Liver (tissue), 9 donors: ENCODE results near the gene PITPNM1. TPM values are rescaled to one million over a fixed set of nuclear protein-coding genes. Genes with fewer than 3 reads are reported as not detected.

ENCODE experiments used
- DNase-seq: peaks from one replicate; pipeline ENCODE4 v3.0.0-alpha.2; 2017; ENCODE audit warnings: low spot score
- H3K27ac ChIP-seq, 2 donors: one replicate each; pipeline ENCODE4 v1.7.0; 2013; ENCODE audit warnings: inconsistent platforms in 2 of 2, low read length in 2 of 2, control low read depth in 1 of 2, low read depth in 1 of 2, mild to moderate bottlenecking in 1 of 2
- H3K27me3 ChIP-seq, 4 donors: one replicate each; pipeline versions ENCODE4 v1.6.1 to v1.7.0; 2013; ENCODE audit warnings: low read length in 3 of 4, inconsistent platforms in 1 of 4, mild to moderate bottlenecking in 1 of 4, moderate library complexity in 1 of 4; ENCODE audit not compliant: control insufficient read depth in 4 of 4, insufficient read depth in 4 of 4
- H3K36me3 ChIP-seq, 4 donors: one replicate each; pipeline versions ENCODE4 v1.6.1 to v1.7.0; 2013; ENCODE audit warnings: low read length in 3 of 4, mild to moderate bottlenecking in 3 of 4, low read depth in 1 of 4, moderate library complexity in 1 of 4; ENCODE audit not compliant: control insufficient read depth in 4 of 4, insufficient read depth in 3 of 4
- H3K4me1 ChIP-seq, 4 donors: one replicate each; pipeline versions ENCODE4 v1.6.1 to v1.7.0; 2013; ENCODE audit warnings: low read length in 3 of 4, mild to moderate bottlenecking in 3 of 4, moderate library complexity in 1 of 4; ENCODE audit not compliant: control insufficient read depth in 4 of 4, insufficient read depth in 4 of 4
- H3K4me3 ChIP-seq, 3 donors: one replicate each; pipeline versions ENCODE4 v1.6.1 to v1.7.0; 2013; ENCODE audit warnings: low read length in 3 of 3, control low read depth in 1 of 3, low read depth in 1 of 3, mild to moderate bottlenecking in 1 of 3
- H3K9ac ChIP-seq, 2 donors: one replicate each; pipeline ENCODE4 v1.7.0; 2013; ENCODE audit warnings: low read length in 2 of 2, mild to moderate bottlenecking in 2 of 2, moderate library complexity in 2 of 2, control low read depth in 1 of 2, low read depth in 1 of 2
- H3K9me3 ChIP-seq, 4 donors: one replicate each; pipeline versions ENCODE4 v1.6.1 to v1.7.0; 2013; ENCODE audit warnings: low read length in 3 of 4; ENCODE audit not compliant: control insufficient read depth in 4 of 4
- ATF3 ChIP-seq: IDR thresholded peaks from 2 replicates; pipeline ENCODE4 v1.6.1; 2016; ENCODE audit warnings: antibody characterized with exemption
- CTCF ChIP-seq: fragments of 150-350 bp; IDR thresholded peaks from 2 replicates; pipeline ENCODE4 v1.5.1; 2017; ENCODE audit warnings: improper control_type of control experiment, low read depth, low read length; ENCODE audit not compliant: missing input control
- EGR1 ChIP-seq, 2 donors: IDR thresholded peaks; 2 replicates each; pipeline ENCODE4 v1.6.1; 2016 to 2018; ENCODE audit warnings: antibody characterized with exemption in 2 of 2, low read depth in 2 of 2
- FOXA1 ChIP-seq: IDR thresholded peaks from 2 replicates; pipeline ENCODE4 v1.6.1; 2016; ENCODE audit warnings: antibody characterized with exemption
- FOXA2 ChIP-seq: IDR thresholded peaks from 2 replicates; pipeline ENCODE4 v1.6.1; 2016; ENCODE audit warnings: antibody characterized with exemption
- GABPA ChIP-seq, 2 donors: IDR thresholded peaks in 1 of 2; conservative IDR thresholded peaks in 1 of 2; 2 replicates each; pipeline ENCODE4 v1.6.1; 2016; ENCODE audit warnings: antibody characterized with exemption in 2 of 2, mild to moderate bottlenecking in 1 of 2, moderate library complexity in 1 of 2
- HNF4A ChIP-seq, 2 donors: conservative IDR thresholded peaks; 2 replicates each; pipeline ENCODE4 v1.6.1; 2016; ENCODE audit warnings: antibody characterized with exemption in 2 of 2, mild to moderate bottlenecking in 2 of 2
- JUND ChIP-seq, 2 donors: IDR thresholded peaks; 2 replicates each; pipeline ENCODE4 v1.6.1; 2016; ENCODE audit warnings: antibody characterized with exemption in 2 of 2
- MAX ChIP-seq: IDR thresholded peaks from 2 replicates; pipeline ENCODE4 v1.6.1; 2016; ENCODE audit warnings: antibody characterized with exemption
- NR2F2 ChIP-seq: IDR thresholded peaks from 2 replicates; pipeline ENCODE4 v1.6.1; 2016; ENCODE audit warnings: antibody characterized with exemption
- REST ChIP-seq: IDR thresholded peaks from 2 replicates; pipeline ENCODE4 v1.6.1; 2016; ENCODE audit warnings: antibody characterized with exemption, mild to moderate bottlenecking
- RXRA ChIP-seq, 2 donors: IDR thresholded peaks; 2 replicates each; pipeline ENCODE4 v1.6.1; 2017 to 2018; ENCODE audit warnings: antibody characterized with exemption in 2 of 2, mild to moderate bottlenecking in 1 of 2
- SP1 ChIP-seq: IDR thresholded peaks from 2 replicates; pipeline ENCODE4 v1.6.1; 2018; ENCODE audit warnings: antibody characterized with exemption, mild to moderate bottlenecking
- YY1 ChIP-seq: IDR thresholded peaks from 2 replicates; pipeline ENCODE4 v1.6.1; 2016; ENCODE audit warnings: antibody characterized with exemption, mild to moderate bottlenecking
- ZBTB33 ChIP-seq: IDR thresholded peaks from 2 replicates; pipeline ENCODE4 v1.6.1; 2016; ENCODE audit warnings: antibody characterized with exemption
- WGBS: extraction: QIAGEN DNeasy Blood & Tissue Kit; methylation state at CpG from one replicate; pipeline ENCODE4 v1.1.7; 2013; 5-methylcytosine and 5-hydroxymethylcytosine counted together
- polyA plus RNA-seq, 2 donors: library from polyadenylated mRNA; stranded (reverse) in 1 of 2; unstranded in 1 of 2; fragments of 200-250 nt in 1 of 2; fragments of >200 nt in 1 of 2; fragmentation: Nextera tagmentation in 1 of 2; extraction: Ambion mirVana in 1 of 2; gene quantifications; one replicate each; pipeline versions ENCODE4 v1.2.1 to v1.2.3, GENCODE V29; 2013 to 2015
- total RNA-seq, 2 donors: library from RNA; depleted of rRNA; stranded (reverse); fragments of >200 nt; gene quantifications; one replicate each; pipeline ENCODE4 v1.2.3, GENCODE V29; 2014
- donor health status: healthy.
- donor health status: healthy.
- donor health status: healthy.
- donor health status: healthy.
- donor health status: healthy.

PITPNM1 gene
- total and polyA plus RNA-seq, 4 donors = 1.3 to 9.3 (median 5.1) TPM

GRCh38 chr11:67455054-67455453, 50.1 kb downstream of the PITPNM1 start, which contains the start of gene CABP4 (continued):
- TF ChIP-seq RXRA (IDR thresholded peaks at IDR 0.05) = no peak
- TF ChIP-seq FOXA1 = no peak
- no peak for TF ChIP-seq ATF3
- no peak for TF ChIP-seq ZBTB33

GRCh38 chr11:67453816-67454732, 51.1 kb downstream of the PITPNM1 start:
- no peak for DNase-seq
- Histone ChIP-seq H3K4me3 (no peak overlapping the region), H3K27ac (no peak overlapping the region), H3K27me3 (no peaks in the 10 kb centered on the region), H3K9me3 (no peaks in the 10 kb centered on the region), H3K36me3 (no peaks in the 10 kb centered on the region), H3K9ac (no peak overlapping the region), H3K4me1 (peaks cover 0 to 3% (median 0%) of the 10 kb centered on the region in 4 donors)
- TF ChIP-seq NR2F2 (no peak), FOXA1 (no peak), GABPA (IDR thresholded peaks at IDR 0.05 in 1 of 2, conservative IDR thresholded peaks at IDR 0.05 in 1 of 2) (no peak), RXRA (IDR thresholded peaks at IDR 0.05) (no peak), ATF3 (no peak), SP1 (no peak)
- WGBS = 91% methylated on average over 21 of the region's 21 CpGs

- H3K36me3 ChIP-seq = no peaks in the 10 kb centered on the region
- peaks cover 0 to 12% (median 6%) of the 10 kb centered on the region in 4 donors for H3K4me1 ChIP-seq
- 82% methylated on average over 33 of the region's 33 CpGs for WGBS
- no peak within 1 kb of the TSS for H3K9ac ChIP-seq
- no peaks in the 10 kb centered on the region for H3K9me3 ChIP-seq
- H3K4me3 ChIP-seq = no peak within 1 kb of the TSS
- DNase-seq = no peak
- H3K27me3 ChIP-seq = no peaks in the 10 kb centered on the region
- H3K27ac ChIP-seq = no peak within 1 kb of the TSS
- no peak for TF ChIP-seq CTCF
- TF ChIP-seq SP1 = no peak
- TF ChIP-seq REST = no peak
- no peak for TF ChIP-seq FOXA2
- no peak for TF ChIP-seq HNF4A (conservative IDR thresholded peaks at IDR 0.05)
- no peak for TF ChIP-seq GABPA (IDR thresholded peaks at IDR 0.05 in 1 of 2, conservative IDR thresholded peaks at IDR 0.05 in 1 of 2)
- TF ChIP-seq MAX = no peak
- TF ChIP-seq JUND (IDR thresholded peaks at IDR 0.05) = no peak
- no peak for TF ChIP-seq YY1
- TF ChIP-seq EGR1 (IDR thresholded peaks at IDR 0.05; ENCODE audit: low read depth in 2 of 2) = no peak
Measured at GRCh38 chr11:67452141-67452952, 52.8 kb downstream of the PITPNM1 start, which contains the start of gene GPR152. Gene GPR152 (minus strand): TSS chr11:67452729. CDS start chr11:67452724, 5 bp downstream.
